NB4 (cell line): ENCODE data around the gene TLCD1.

ENCODE experiments used
- DNase-seq: peaks from one replicate; pipeline ENCODE4 v3.0.0; 2010; ENCODE audit warnings: low read depth
- H3K4me3 ChIP-seq: one replicate; pipeline ENCODE4 v1.5.1; 2011; ENCODE audit warnings: mild to moderate bottlenecking, low read depth, low read length, moderate library complexity
- MYC ChIP-seq: IDR thresholded peaks from 2 replicates; pipeline ENCODE4 v1.6.1; 2011; ENCODE audit warnings: low read depth, low read length
- POLR2A ChIP-seq: IDR thresholded peaks from 2 replicates; pipeline ENCODE4 v1.6.1; 2011; ENCODE audit warnings: mild to moderate bottlenecking; ENCODE audit not compliant: insufficient read length; ENCODE audit errors: extremely low read depth
- TF ChIP-seq, protein P1 (sequence below): IDR thresholded peaks from one replicate; pipeline ENCODE4 v1.5.1; 2012; ENCODE audit warnings: low read depth, low read length
- TF ChIP-seq, protein P2 (sequence below): IDR thresholded peaks from 2 replicates; pipeline ENCODE4 v1.6.1; 2011; ENCODE audit warnings: low read depth, low read length

Gene TLCD1

DNA sequence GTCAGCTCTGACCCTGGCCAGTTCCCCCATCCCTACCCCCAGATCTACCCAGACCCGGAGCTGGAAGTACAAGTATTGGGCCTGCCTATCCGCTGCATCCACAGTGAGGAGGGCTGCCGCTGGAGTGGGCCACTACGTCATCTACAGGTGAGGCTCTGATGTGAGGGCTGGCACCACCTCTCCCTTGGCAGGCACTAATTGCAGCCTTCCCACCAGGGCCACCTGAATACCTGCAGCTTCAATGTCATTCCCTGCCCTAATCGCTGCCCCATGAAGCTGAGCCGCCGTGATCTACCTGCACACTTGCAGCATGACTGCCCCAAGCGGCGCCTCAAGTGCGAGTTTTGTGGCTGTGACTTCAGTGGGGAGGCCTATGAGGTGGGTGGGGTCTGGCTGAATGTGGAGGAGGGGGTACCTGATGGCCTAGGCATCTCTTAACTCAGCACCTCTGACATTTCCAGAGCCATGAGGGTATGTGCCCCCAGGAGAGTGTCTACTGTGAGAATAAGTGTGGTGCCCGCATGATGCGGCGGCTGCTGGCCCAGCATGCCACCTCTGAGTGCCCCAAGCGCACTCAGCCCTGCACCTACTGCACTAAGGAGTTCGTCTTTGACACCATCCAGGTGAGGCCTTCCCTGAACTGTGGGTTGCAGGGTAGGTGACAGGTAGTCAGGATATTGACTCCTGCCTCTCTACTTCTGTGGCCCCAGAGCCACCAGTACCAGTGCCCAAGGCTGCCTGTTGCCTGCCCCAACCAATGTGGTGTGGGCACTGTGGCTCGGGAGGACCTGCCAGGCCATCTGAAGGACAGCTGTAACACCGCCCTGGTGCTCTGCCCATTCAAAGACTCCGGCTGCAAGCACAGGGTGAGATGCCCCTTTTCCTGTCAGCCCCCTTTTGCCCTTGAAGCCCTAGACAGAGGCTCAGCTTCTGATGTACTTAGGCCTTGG, 22.0 kb upstream of the TLCD1 start:
- no peak overlapping the region for H3K4me3 ChIP-seq
- TF ChIP-seq, protein P1, sequence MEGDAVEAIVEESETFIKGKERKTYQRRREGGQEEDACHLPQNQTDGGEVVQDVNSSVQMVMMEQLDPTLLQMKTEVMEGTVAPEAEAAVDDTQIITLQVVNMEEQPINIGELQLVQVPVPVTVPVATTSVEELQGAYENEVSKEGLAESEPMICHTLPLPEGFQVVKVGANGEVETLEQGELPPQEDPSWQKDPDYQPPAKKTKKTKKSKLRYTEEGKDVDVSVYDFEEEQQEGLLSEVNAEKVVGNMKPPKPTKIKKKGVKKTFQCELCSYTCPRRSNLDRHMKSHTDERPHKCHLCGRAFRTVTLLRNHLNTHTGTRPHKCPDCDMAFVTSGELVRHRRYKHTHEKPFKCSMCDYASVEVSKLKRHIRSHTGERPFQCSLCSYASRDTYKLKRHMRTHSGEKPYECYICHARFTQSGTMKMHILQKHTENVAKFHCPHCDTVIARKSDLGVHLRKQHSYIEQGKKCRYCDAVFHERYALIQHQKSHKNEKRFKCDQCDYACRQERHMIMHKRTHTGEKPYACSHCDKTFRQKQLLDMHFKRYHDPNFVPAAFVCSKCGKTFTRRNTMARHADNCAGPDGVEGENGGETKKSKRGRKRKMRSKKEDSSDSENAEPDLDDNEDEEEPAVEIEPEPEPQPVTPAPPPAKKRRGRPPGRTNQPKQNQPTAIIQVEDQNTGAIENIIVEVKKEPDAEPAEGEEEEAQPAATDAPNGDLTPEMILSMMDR = no peak

DNA sequence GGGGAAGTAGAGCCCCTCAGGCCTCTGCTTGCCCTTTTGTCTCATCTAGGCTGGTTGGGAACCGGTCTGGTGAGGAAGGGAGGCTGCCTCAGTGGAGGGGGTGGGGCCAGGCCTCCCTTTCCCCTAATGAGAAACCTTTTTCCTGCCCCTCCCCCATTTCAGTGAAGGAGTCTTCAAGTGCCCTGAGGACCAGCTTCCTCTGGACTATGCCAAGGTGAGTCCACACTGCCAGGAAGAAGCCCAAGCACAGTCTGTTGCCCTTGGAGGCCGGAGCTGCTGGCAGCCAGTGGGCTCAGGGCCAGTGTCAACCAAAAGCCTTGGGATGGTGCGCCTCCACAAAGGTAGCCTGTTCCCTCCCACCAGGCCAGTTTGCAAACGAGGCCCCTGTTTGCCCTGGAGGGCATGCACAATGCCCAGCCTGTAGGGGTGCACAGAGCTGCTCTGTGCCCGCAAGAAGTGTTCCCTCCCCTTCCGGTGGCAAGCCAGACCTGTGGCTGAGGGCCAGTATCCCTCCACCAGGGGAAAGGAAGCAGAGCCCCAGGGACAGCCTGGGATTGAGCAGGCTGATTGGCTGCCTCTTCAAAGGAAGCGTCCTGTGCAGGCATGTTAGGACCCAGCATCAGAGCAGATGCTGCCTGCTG, 21.1 kb upstream of the TLCD1 start:
- TF ChIP-seq MYC (no peak), POLR2A (no peak)
- TF ChIP-seq, protein P1 = no peak
- TF ChIP-seq, protein P2, sequence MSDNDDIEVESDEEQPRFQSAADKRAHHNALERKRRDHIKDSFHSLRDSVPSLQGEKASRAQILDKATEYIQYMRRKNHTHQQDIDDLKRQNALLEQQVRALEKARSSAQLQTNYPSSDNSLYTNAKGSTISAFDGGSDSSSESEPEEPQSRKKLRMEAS = no peak
- H3K4me3 ChIP-seq = no peak overlapping the region
- DNase-seq = no peak

More for the DNA sequence above, 22.0 kb upstream of the TLCD1 start:
- DNase-seq = no peak

DNA sequence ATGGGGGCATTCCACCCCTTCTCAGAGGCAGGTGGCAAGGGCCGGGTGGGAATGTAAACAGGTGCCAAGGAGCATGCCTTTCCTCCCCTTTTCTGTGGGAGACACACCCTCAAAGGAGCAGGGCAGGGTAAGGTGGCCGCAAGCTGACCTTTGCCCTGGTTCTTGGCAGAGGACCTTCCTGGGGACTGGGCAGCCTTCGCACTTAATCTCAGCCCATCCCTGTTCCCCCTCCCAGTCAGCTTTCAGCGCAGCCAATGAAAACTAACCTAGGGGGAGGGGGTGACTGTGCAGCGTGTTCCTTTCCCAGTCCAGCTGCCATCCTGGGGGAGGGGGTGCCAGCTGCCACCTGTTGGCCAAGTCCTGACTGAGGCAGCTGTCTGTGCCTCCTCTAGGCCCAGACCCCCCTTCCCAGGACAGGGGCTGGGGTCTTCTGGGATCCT, 20.6 kb upstream of the TLCD1 start:
- no peak for DNase-seq
- no peak overlapping the region for H3K4me3 ChIP-seq
- TF ChIP-seq POLR2A (no peak), MYC (no peak)
- TF ChIP-seq, protein P1 = no peak
- TF ChIP-seq, protein P2 = no peak

DNA sequence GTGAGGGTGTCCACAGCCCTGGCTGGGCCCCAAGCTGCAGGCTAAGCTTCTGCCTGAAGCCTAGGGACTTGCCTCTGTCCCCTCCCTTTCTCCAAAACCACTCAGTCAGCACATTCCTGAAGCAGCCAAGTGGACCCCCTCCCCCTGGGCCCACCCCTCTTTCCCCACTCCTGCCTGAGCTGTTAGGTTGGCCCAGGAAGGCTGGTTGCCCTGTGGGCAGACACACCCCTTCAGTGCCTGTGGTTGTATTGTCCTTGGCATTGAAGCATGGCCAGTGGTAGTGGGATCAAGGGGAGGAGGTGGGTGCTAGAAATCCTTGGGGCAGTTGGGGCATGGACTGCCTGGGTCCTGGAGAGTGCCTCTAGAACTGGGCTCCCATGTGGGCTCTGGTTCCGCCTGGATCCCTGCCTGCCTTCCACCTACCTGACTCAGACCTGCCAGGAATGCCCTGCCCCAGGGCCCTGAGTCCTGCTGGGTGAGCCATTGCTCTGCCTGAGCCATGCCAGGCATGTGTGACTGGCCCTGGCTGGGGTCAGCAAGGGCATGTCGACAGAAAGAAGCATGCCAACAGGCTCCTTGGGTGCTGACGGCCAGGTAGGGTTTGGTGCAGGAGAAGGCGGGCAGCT, 19.9 kb upstream of the TLCD1 start:
- DNase-seq = no peak
- TF ChIP-seq, protein P2 = no peak
- no peak for TF ChIP-seq POLR2A
- TF ChIP-seq, protein P1 = no peak

DNA sequence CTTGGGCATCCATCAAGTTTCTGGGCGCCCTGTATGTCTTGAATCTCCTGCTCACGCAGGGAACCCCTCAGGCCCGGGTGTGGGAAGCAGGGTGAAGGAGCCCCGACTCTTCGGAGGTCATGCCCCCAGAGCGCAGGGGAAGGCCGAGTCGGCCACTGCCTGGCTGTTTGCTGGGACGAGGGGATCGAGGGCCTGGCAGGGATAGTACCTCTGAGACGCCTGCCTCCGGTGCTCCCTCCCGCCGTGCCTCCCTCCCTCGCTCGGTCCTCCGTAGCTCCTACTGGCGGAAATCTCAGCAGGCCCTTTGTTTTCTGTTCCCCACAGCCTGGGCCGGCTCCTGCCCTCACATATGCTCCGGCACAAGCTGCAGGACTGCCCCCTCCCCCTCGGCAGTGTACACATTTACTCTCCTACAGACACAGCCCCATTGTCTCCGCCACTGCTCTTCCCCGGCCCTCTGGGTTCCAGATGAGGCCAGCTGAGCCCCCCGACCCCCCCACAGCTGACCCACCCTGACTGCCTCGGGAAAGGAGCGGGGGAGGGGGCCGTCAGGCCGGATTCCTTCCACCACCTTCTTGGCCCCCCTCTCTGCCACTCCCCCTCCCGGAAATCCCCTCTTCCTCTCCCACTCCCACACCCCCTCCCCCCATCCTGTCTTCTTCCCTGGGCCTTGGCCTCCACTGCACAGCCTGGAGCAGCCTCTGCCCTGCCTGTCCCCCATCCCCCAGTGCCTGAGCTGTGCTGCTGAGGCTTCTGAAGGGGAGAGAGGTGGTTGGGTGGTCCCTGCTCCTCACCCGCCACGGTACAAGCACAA, 19.1 kb upstream of the TLCD1 start:
- TF ChIP-seq, protein P2 = no peak
- peak overlapping the region; percentile 88 for H3K4me3 ChIP-seq
- peak; percentile 74 for DNase-seq

More for the DNA sequence above, 19.9 kb upstream of the TLCD1 start:
- peak overlapping the region; percentile 88 for H3K4me3 ChIP-seq
